Activated CD8-positive, alpha-beta memory T cell treated with anti-CD3 and anti-CD28 coated beads, Interleukin-2, amount 50 U/mL, for 24 hours (primary cell): ENCODE measurements around the gene MUC20.
"Not testable (repeated sequence)": the region's sequence is repeated elsewhere in the genome, so short reads cannot be mapped to it uniquely, and the experiment has no call there.

Experiments
- DNase-seq: peaks from one replicate; pipeline ENCODE4 v3.0.0-alpha.2; 2020; ENCODE audit errors: extremely low read depth

MUC20 gene

GRCh38 chr3:195692781-195693427 is 27.9 kb upstream of the MUC20 start:
- no peak for DNase-seq

- DNase-seq = no peak
Observed at GRCh38 chr3:195693428-195694216, 27.2 kb upstream of the MUC20 start.

- DNase-seq = not testable (repeated sequence)
Observed at GRCh38 chr3:195694217-195695076, 26.3 kb upstream of the MUC20 start.

- DNase-seq = no peak
Observed at GRCh38 chr3:195696632-195697278, 24.0 kb upstream of the MUC20 start.

GRCh38 chr3:195697582-195698324 is 23.0 kb upstream of the MUC20 start:
- DNase-seq = no peak

GRCh38 chr3:195698325-195698646 is 22.5 kb upstream of the MUC20 start:
- DNase-seq = no peak

GRCh38 chr3:195698647-195699387 is 22.0 kb upstream of the MUC20 start:
- no peak for DNase-seq

GRCh38 chr3:195699388-195699771 is 21.4 kb upstream of the MUC20 start:
- no peak for DNase-seq

GRCh38 chr3:195699860-195700259 is 20.9 kb upstream of the MUC20 start:
- DNase-seq = no peak

GRCh38 chr3:195700319-195700718 is 20.5 kb upstream of the MUC20 start:
- no peak for DNase-seq

GRCh38 chr3:195701042-195701915 is 19.5 kb upstream of the MUC20 start:
- no peak for DNase-seq

GRCh38 chr3:195703776-195704175 is 17.0 kb upstream of the MUC20 start:
- no peak for DNase-seq

- DNase-seq = no peak
Observed at GRCh38 chr3:195704433-195704999, 16.3 kb upstream of the MUC20 start.

GRCh38 chr3:195705081-195705991 is 15.4 kb upstream of the MUC20 start:
- no peak for DNase-seq

GRCh38 chr3:195708061-195708460 is 12.7 kb upstream of the MUC20 start:
- DNase-seq = no peak

GRCh38 chr3:195708626-195709481 is 11.9 kb upstream of the MUC20 start:
- no peak for DNase-seq

GRCh38 chr3:195709676-195710085 is 11.1 kb upstream of the MUC20 start:
- no peak for DNase-seq
